K562 (cell line): ENCODE data around the gene BCL2L1. TPM values are rescaled to one million over a fixed set of nuclear protein-coding genes. Genes with fewer than 3 reads are reported as not detected.

Source experiments
- ATF3 ChIP-seq, 2 experiments: fragments of 450-650 bp in 1 of 2; sonication (generic) in 1 of 2; formaldehyde crosslinking in 1 of 2; IDR thresholded peaks in 1 of 2; conservative IDR thresholded peaks in 1 of 2; 2 replicates each; pipeline versions ENCODE4 v1.6.1 to v1.8.1; 2016 to 2023; ENCODE audit warnings: mild to moderate bottlenecking in 2 of 2, moderate library complexity in 2 of 2, inconsistent platforms in 1 of 2, missing genetic modification reagents in 1 of 2
- CEBPG ChIP-seq, 3 experiments: fragments of 200-800 bp in 1 of 3; sonication (Bioruptor generic) in 1 of 3; sonication (generic) in 1 of 3; formaldehyde crosslinking in 1 of 3; IDR thresholded peaks in 2 of 3; conservative IDR thresholded peaks in 1 of 3; 2 replicates each; pipeline versions ENCODE4 v1.6.1 to v1.8.0; 2016 to 2022; ENCODE audit warnings: missing compliant biosample characterization in 2 of 3, missing genetic modification characterization in 2 of 3, mild to moderate bottlenecking in 1 of 3, missing genetic modification reagents in 1 of 3
- CREM ChIP-seq: IDR thresholded peaks from 2 replicates; pipeline ENCODE4 v1.6.1; 2014; ENCODE audit warnings: antibody characterized with exemption, low read depth
- HEY1 ChIP-seq: fragments of 250-450 bp; sonication (Bioruptor Pico); IDR thresholded peaks from 2 replicates; pipeline ENCODE4 v1.5.0; 2020; ENCODE audit warnings: mild to moderate bottlenecking, moderate library complexity, borderline replicate concordance
- MTA3 ChIP-seq: fragments of 450-650 bp; formaldehyde crosslinking; IDR thresholded peaks from 2 replicates; pipeline ENCODE4 v1.6.1; 2017; ENCODE audit warnings: mild to moderate bottlenecking, borderline replicate concordance
- NFE2 ChIP-seq: IDR thresholded peaks from 2 replicates; pipeline ENCODE4 v1.6.1; 2014; ENCODE audit warnings: antibody characterized with exemption, low read depth
- PCBP1 ChIP-seq: fragments of 200-400 bp; formaldehyde crosslinking; IDR thresholded peaks from 2 replicates; pipeline ENCODE4 v1.6.1; 2018; ENCODE audit warnings: mild to moderate bottlenecking, low read depth, low read length; ENCODE audit not compliant: poor library complexity, severe bottlenecking
- TAF9B ChIP-seq: fragments of 450-650 bp; IDR thresholded peaks from 2 replicates; pipeline ENCODE4 v1.6.1; 2018; ENCODE audit warnings: mild to moderate bottlenecking; ENCODE audit not compliant: partially characterized antibody
- ZFP30 ChIP-seq: fragments of 250-450 bp; sonication (Bioruptor Pico); IDR thresholded peaks from 2 replicates; pipeline ENCODE4 v1.8.0; 2022; ENCODE audit warnings: moderate library complexity, mild to moderate bottlenecking, inconsistent platforms, borderline replicate concordance
- ZNF398 ChIP-seq: fragments of 250-450 bp; sonication (Bioruptor Pico); IDR thresholded peaks from 2 replicates; pipeline ENCODE4 v1.8.0; 2021; ENCODE audit warnings: moderate library complexity, mild to moderate bottlenecking, inconsistent platforms
- ZNF639 ChIP-seq, 2 experiments: fragments of 200-800 bp in 1 of 2; sonication (Bioruptor generic) in 1 of 2; sonication (generic) in 1 of 2; formaldehyde crosslinking in 1 of 2; IDR thresholded peaks in 1 of 2; conservative IDR thresholded peaks in 1 of 2; 2 replicates each; pipeline versions ENCODE4 v1.5.0 to v1.6.1; 2016 to 2020; ENCODE audit warnings: missing compliant biosample characterization in 1 of 2, missing genetic modification characterization in 1 of 2, missing genetic modification reagents in 1 of 2
- polyA plus RNA-seq, 8 experiments: library from polyadenylated mRNA; depleted of rRNA in 4 of 8; stranded (reverse) in 5 of 8; unstranded in 3 of 8; fragments of >200 nt; fragmentation: Nextera tagmentation in 2 of 8; fragmentation: Illumina TruSeq in 1 of 8; extraction: Ambion mirVana in 2 of 8; extraction: Trizol in 1 of 8; gene quantifications; 2 replicates each; pipeline versions ENCODE4 v1.2.1 to v1.2.3, GENCODE V29; 2011 to 2014; ENCODE audit warnings: inconsistent platforms in 1 of 8, missing spikeins in 1 of 8
- total RNA-seq, 7 experiments: library from RNA; depleted of rRNA in 6 of 7; stranded (reverse); fragments of >200 nt in 6 of 7; fragmentation: Illumina TruSeq in 2 of 7; extraction: Trizol in 2 of 7; gene quantifications; 2 replicates each; pipeline versions ENCODE4 v1.2.1 to v1.2.3, GENCODE V29; 2011 to 2021; ENCODE audit warnings: low replicate concordance in 1 of 7
- TF ChIP-seq, protein P1 (sequence below): fragments of 250-450 bp; sonication (Bioruptor Pico); IDR thresholded peaks from 2 replicates; pipeline ENCODE4 v1.5.0; 2020; ENCODE audit warnings: mild to moderate bottlenecking
- TF ChIP-seq, protein P2 (sequence below), 3 experiments: fragments of 200-800 bp in 1 of 3; fragments of 250-450 bp in 1 of 3; fragments of 450-650 bp in 1 of 3; sonication (Bioruptor Pico) in 1 of 3; sonication (Bioruptor generic) in 1 of 3; formaldehyde crosslinking in 1 of 3; IDR thresholded peaks; 2 replicates each; pipeline versions ENCODE4 v1.6.1 to v1.8.0; 2016 to 2022; ENCODE audit warnings: mild to moderate bottlenecking in 2 of 3, missing genetic modification characterization in 2 of 3, missing compliant biosample characterization in 1 of 3, moderate library complexity in 1 of 3

BCL2L1 gene
- total and polyA plus RNA-seq, 9 of the 15 experiments (the other 6 are each of a cell fraction or from before 2014, with no cell fraction given) = 3.3 to 182 (median 120) TPM

- TF ChIP-seq ZFP30 (CRISPR knock-in tag) = no peak
- TF ChIP-seq MTA3 = no peak
- peak; percentile 23; the same call in 1 of the 2 replicates for TF ChIP-seq NFE2
- TF ChIP-seq HEY1 (CRISPR knock-in tag) = no peak
- TF ChIP-seq TAF9B = peak; percentile 96
- TF ChIP-seq CEBPG (CRISPR knock-in tag; IDR thresholded peaks at IDR 0.05) = no peak; the same call in 1 of the 2 replicates
- peak in 1 of 2 experiments; percentile 50; a peak in 1 of 4 replicates for TF ChIP-seq CEBPG (tag; conservative IDR thresholded peaks at IDR 0.05 in 1 of 2, IDR thresholded peaks at IDR 0.05 in 1 of 2)
- TF ChIP-seq, protein P1, sequence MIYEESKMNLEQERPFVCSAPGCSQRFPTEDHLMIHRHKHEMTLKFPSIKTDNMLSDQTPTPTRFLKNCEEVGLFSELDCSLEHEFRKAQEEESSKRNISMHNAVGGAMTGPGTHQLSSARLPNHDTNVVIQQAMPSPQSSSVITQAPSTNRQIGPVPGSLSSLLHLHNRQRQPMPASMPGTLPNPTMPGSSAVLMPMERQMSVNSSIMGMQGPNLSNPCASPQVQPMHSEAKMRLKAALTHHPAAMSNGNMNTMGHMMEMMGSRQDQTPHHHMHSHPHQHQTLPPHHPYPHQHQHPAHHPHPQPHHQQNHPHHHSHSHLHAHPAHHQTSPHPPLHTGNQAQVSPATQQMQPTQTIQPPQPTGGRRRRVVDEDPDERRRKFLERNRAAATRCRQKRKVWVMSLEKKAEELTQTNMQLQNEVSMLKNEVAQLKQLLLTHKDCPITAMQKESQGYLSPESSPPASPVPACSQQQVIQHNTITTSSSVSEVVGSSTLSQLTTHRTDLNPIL (CRISPR knock-in tag) = no peak
- no peak for TF ChIP-seq PCBP1
- TF ChIP-seq ZNF398 (CRISPR knock-in tag) = no peak
- peak; percentile 98 for TF ChIP-seq ATF3 (IDR thresholded peaks at IDR 0.05)
- no peak; the same call in 1 of the 2 replicates for TF ChIP-seq ATF3 (CRISPR knock-in tag; conservative IDR thresholded peaks at IDR 0.05)
- TF ChIP-seq, protein P2, sequence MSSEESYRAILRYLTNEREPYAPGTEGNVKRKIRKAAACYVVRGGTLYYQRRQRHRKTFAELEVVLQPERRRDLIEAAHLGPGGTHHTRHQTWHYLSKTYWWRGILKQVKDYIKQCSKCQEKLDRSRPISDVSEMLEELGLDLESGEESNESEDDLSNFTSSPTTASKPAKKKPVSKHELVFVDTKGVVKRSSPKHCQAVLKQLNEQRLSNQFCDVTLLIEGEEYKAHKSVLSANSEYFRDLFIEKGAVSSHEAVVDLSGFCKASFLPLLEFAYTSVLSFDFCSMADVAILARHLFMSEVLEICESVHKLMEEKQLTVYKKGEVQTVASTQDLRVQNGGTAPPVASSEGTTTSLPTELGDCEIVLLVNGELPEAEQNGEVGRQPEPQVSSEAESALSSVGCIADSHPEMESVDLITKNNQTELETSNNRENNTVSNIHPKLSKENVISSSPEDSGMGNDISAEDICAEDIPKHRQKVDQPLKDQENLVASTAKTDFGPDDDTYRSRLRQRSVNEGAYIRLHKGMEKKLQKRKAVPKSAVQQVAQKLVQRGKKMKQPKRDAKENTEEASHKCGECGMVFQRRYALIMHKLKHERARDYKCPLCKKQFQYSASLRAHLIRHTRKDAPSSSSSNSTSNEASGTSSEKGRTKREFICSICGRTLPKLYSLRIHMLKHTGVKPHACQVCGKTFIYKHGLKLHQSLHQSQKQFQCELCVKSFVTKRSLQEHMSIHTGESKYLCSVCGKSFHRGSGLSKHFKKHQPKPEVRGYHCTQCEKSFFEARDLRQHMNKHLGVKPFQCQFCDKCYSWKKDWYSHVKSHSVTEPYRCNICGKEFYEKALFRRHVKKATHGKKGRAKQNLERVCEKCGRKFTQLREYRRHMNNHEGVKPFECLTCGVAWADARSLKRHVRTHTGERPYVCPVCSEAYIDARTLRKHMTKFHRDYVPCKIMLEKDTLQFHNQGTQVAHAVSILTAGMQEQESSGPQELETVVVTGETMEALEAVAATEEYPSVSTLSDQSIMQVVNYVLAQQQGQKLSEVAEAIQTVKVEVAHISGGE (CRISPR knock-in tag; IDR thresholded peaks at IDR 0.05) = no peak; a peak in 1 of 6 replicates
- peak; percentile 45 for TF ChIP-seq CREM
- TF ChIP-seq ZNF639 (CRISPR knock-in tag; conservative IDR thresholded peaks at IDR 0.05 in 1 of 2, IDR thresholded peaks at IDR 0.05 in 1 of 2) = peak in 1 of 2 experiments; percentile 66; a peak in 1 of 4 replicates
Observed at GRCh38 chr20:31698803-31699718, 23.6 kb downstream of the BCL2L1 start (continued).
